Epithelial cell of proximal tubule (primary cell): ENCODE measurements around the gene ADIPOQ. TPM values are rescaled to one million over a fixed set of nuclear protein-coding genes. Genes with fewer than 3 reads are reported as not detected.
A peak's percentile ranks its signal among the peaks of the same experiment; 100 is the strongest.
"Not testable (repeated sequence)": the region's sequence is repeated elsewhere in the genome, so short reads cannot be mapped to it uniquely, and the experiment has no call there.

Experiments
- DNase-seq: peaks from one replicate; pipeline ENCODE4 v3.0.0-alpha.2; 2011; ENCODE audit warnings: low read depth
- H3K4me3 ChIP-seq: 2 replicates; pipeline ENCODE4 v1.5.1; 2011; ENCODE audit warnings: low read depth, mild to moderate bottlenecking, low read length
- total RNA-seq: library from RNA; depleted of rRNA; stranded (reverse); fragments of >200 nt; gene quantifications from 2 replicates; pipeline ENCODE4 v1.2.3, GENCODE V29; 2015
- TF ChIP-seq, protein P1 (sequence below): conservative IDR thresholded peaks from 2 replicates; pipeline ENCODE4 v1.5.1; 2012; ENCODE audit warnings: low read depth, mild to moderate bottlenecking, low read length

ADIPOQ gene
- total RNA-seq, 1 donor from 2014 or later: not detected

DNA sequence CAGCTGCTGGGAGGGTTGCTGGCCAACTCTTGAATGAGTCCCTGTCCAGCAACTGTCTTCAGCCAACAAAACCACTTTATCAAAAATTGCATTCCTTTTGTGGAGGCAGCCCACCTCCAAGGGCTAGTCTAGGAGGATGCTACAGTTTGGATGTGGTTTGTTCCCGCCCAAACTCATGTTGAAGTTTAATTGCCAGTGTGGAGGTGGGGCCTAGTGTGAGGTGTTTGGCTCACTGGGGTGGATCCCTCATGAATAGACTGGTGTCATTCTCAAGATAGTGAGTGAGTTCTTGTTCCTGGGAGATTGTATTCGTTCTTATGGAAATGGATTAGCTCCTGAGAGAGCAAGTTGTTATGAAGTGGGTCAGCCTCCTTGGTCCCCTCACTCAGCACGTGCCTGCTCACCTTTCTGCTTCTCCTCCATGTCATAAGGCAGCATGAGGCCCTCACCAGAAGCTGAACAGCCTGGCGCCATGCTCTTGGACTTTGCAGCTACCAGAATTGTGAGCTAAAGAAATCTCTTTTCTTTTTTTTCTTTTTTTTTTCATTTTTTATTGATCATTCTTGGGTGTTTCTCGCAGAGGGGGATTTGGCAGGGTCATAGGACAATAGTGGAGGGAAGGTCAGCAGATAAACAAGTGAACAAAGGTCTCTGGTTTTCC lies 32.0 kb upstream of the ADIPOQ start:
- no peak for DNase-seq
- no peak overlapping the region for H3K4me3 ChIP-seq
- TF ChIP-seq, protein P1, sequence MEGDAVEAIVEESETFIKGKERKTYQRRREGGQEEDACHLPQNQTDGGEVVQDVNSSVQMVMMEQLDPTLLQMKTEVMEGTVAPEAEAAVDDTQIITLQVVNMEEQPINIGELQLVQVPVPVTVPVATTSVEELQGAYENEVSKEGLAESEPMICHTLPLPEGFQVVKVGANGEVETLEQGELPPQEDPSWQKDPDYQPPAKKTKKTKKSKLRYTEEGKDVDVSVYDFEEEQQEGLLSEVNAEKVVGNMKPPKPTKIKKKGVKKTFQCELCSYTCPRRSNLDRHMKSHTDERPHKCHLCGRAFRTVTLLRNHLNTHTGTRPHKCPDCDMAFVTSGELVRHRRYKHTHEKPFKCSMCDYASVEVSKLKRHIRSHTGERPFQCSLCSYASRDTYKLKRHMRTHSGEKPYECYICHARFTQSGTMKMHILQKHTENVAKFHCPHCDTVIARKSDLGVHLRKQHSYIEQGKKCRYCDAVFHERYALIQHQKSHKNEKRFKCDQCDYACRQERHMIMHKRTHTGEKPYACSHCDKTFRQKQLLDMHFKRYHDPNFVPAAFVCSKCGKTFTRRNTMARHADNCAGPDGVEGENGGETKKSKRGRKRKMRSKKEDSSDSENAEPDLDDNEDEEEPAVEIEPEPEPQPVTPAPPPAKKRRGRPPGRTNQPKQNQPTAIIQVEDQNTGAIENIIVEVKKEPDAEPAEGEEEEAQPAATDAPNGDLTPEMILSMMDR: no peak

DNA sequence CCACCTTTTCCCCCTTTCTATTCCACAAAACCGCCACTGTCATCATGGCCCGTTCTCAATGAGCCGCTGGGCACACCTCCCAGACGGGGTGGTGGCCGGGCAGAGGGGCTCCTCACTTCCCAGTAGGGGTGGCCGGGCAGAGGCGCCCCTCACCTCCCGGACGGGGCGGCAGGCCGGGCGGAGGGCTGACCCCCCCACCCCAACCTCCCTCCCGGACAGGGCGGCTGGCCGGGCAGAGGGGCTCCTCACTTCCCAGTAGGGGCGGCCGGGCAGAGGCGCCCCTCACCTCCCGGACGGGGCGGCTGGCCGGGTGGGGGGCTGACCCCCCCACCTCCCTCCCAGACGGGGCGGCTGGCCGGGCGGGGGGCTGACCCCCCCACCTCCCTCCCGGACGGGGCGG lies 31.2 kb upstream of the ADIPOQ start:
- H3K4me3 ChIP-seq, DNase-seq: not testable (repeated sequence)

DNA sequence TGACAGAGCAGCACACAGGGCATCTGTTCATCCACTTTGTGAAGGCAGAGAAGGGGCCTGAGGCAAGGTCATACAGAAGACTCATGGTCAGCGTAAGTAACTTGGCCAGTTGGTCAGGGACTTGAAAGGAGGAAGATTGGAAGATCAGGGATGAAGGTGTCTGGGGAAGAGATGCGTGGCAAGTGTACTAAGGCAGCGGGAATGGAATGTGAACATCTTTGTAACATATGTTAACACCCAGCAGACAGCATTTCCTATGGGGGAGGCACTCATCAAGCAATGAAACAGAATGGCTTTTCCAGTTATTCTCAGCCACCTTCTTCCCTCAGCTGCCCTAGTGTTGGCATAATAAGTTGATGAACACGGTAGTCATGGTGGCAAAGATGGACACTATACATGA lies 28.4 kb upstream of the ADIPOQ start:
- DNase-seq: no peak
- TF ChIP-seq, protein P1: no peak
- H3K4me3 ChIP-seq: no peak overlapping the region

DNA sequence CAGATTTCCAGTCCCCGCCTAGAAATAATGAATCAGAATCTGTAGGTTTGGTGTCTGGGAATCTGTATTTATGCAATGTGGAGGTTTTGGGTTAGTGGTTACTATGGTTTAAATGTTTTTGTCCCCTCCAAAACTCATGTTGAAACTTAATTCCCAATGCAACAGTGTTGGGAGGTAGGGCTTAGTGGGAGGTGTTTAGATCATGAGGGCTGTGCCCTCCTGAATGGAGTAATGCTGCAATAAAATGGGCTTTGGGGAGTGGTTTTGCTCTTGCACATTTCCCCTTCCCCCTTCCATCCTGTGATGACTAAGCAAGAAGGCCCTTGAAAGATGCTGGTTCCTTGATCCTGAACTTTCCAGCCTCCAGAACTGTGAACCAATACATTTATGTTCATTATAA lies 27.1 kb upstream of the ADIPOQ start:
- TF ChIP-seq, protein P1: no peak
- no peak overlapping the region for H3K4me3 ChIP-seq
- no peak for DNase-seq

DNA sequence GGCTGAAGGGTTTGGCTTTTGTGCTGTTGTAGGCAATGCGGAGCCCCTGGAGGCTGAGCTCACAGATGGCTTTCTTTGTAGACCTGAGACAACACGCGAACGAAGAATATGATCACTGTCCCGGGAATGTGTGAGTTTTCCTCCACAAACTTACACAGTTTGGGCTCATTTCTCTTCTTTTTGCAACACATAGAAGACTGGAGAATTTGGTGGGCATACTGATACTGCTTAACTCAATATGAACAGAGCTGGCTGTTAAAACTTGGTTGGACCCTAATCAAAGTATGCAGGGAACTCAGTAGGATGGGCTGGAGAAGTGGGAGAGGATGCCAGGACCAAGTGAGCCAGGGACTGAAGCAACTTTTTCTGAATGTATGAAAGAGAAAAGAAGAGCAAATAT lies 24.0 kb upstream of the ADIPOQ start:
- no peak for DNase-seq
- no peak overlapping the region for H3K4me3 ChIP-seq
- TF ChIP-seq, protein P1: no peak

DNA sequence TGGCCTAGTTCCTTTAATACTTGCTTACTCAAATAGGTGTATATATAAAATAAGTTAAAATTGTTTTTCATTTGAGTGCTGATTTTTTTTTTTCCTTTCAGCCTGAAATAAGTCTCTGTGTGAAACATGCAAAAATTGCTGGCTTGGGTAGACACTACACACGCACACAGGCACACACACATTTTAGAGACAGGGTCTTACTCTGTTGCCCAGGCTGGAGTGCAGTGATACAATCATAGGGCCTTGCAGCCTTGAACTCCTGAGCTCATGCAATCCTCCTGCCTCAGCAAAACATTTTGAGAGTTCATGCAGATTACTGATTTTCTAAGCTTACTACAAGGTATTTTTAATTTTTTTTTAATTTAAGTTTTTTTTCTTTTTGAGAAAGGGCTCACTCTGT lies 23.6 kb upstream of the ADIPOQ start:
- DNase-seq: no peak
- no peak overlapping the region for H3K4me3 ChIP-seq
- TF ChIP-seq, protein P1: no peak

DNA sequence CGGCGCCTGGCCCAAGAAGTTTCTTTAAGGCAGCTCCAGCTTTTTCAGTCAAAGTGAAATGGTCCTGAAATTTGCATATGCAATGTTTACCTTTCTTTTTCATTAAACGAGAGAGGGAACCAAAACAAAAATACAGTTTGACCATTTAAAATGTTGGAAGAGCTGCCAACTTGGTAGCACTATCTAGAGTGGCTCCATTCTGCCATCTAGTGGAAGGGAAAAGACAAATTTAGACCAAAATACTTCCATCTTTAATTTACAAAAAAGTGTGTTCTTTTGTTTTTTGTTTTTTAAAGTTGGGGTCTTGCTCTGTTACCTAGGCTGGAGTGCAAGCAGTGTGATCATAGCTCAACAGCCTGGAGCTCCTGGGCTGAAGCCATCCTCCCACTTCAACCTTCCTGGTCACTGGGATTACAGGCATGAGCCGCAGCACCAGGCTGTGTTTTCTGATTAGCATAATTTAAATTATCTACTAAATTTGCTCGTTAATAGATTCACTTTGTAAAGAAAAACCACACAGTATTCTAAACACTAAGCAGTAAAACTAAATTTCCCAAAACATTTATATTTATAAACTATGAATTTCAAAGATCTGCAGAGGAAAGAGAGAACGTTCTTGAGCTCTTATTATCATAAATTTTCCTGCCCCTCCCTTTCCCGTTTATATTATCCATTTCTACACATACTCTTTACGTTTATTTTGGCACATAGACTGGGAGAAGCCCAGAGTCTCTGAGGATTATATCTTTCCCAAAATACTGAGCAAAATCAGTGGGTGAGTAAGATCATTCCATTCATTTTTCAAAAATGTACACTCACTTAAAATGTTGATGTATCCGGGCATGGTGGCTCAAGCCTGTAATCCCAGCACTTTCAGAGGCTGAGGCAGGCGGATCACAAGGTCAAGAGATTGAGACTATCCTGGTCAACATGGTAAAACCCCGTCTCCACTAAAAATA lies 20.8 kb upstream of the ADIPOQ start:
- no peak for DNase-seq
- TF ChIP-seq, protein P1: peak; percentile 77
- no peak overlapping the region for H3K4me3 ChIP-seq

DNA sequence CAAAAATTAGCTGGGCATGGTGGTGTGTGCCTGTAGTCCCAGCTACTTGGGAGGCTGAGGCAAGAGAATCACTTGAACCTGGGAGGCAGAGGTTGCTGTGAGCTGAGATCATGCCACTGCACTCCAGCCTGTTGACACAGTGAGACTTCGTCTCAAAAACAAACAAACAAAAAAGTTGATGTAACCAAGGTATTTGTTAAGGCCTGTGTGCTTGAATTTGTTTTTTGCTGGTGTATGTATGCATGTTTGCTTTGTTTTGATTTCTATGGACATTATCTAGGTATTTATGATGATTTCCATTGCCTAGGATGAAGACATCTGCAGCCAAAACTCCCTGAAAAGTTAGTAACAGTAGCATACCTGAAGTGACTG lies 20.1 kb upstream of the ADIPOQ start:
- not testable (repeated sequence) for H3K4me3 ChIP-seq, DNase-seq
